Left lung (tissue), 8 donors: ENCODE measurements around the gene UBE2D4. TPM values are rescaled to one million over a fixed set of nuclear protein-coding genes. Genes with fewer than 3 reads are reported as not detected.

ENCODE experiments used
- polyA plus RNA-seq, 6 donors: library from polyadenylated mRNA; unstranded; fragments of 120-200 nt; gene quantifications; one replicate each; pipeline ENCODE4 v1.2.1, GENCODE V29; 2013; ENCODE audit not compliant: insufficient read length in 6 of 6
- total RNA-seq, 2 donors: library from RNA; stranded (reverse); fragmentation: NEBNext Ultra II Directional; extraction: Animal tissue kit (Norgen Biotek cat#: 25700); gene quantifications; one replicate each; pipeline ENCODE4 v1.2.1, GENCODE V29; 2021
- donor health status: DM: no; HTN: yes; CAD: no.
- donor health status: DM: no; HTN: no; CAD: no.

The UBE2D4 gene
- total and polyA plus RNA-seq, 8 donors: 15.2 to 26.4 (median 16.6) TPM

Other genes starting within 250 kb of the UBE2D4 start
- gene COA1, start 196.9 kb upstream of the UBE2D4 start, total RNA-seq: 10 to 100 TPM; 41.5 to 43.8 TPM
- gene COA1, start 196.9 kb upstream of the UBE2D4 start, polyA plus RNA-seq: 10 to 100 TPM; 71.4 to 89.2 (median 79.7) TPM
- gene BLVRA, start 167.8 kb upstream of the UBE2D4 start, total RNA-seq: 10 to 100 TPM; 78.1 to 83.8 TPM
- gene BLVRA, start 167.8 kb upstream of the UBE2D4 start, polyA plus RNA-seq: 10 to 100 TPM; 38.0 to 47.5 (median 42.7) TPM
- gene MRPS24, start 56.9 kb upstream of the UBE2D4 start, total RNA-seq: 10 to 100 TPM; 80.9 to 87.6 TPM
- 10 to 100 TPM; 63.2 to 68.5 (median 65.8) TPM for gene MRPS24, start 56.9 kb upstream of the UBE2D4 start, polyA plus RNA-seq
- gene URGCP, start 19.8 kb upstream of the UBE2D4 start, total RNA-seq: 10 to 100 TPM; 25.5 to 29.9 TPM
- 10 to 100 TPM; 30.5 to 37.5 (median 31.5) TPM for gene URGCP, start 19.8 kb upstream of the UBE2D4 start, polyA plus RNA-seq
- gene SPDYE1, start 71.5 kb downstream of the UBE2D4 start, total RNA-seq: not detected
- 1 to 10 TPM; 1.4 to 2.5 (median 1.8) TPM for gene SPDYE1, start 71.5 kb downstream of the UBE2D4 start, polyA plus RNA-seq
- gene DBNL, start 118.3 kb downstream of the UBE2D4 start, total RNA-seq: 100 to 1,000 TPM in 1 of 2 donors, 10 to 100 TPM in 1; 93.3 to 119 TPM
- 10 to 100 TPM; 57.2 to 81.1 (median 67.3) TPM for gene DBNL, start 118.3 kb downstream of the UBE2D4 start, polyA plus RNA-seq
- under 1 TPM in 1 of 2 donors, not detected in 1; 0.79 TPM for gene PGAM2, start 139.1 kb downstream of the UBE2D4 start, total RNA-seq
- gene PGAM2, start 139.1 kb downstream of the UBE2D4 start, polyA plus RNA-seq: under 1 TPM in 5 of 6 donors, not detected in 1; 0.24 to 0.61 (median 0.46) TPM
- 10 to 100 TPM; 16.7 to 26.4 TPM for gene POLM, start 156.1 kb downstream of the UBE2D4 start, total RNA-seq
- 10 to 100 TPM; 20.0 to 29.6 (median 28.6) TPM for gene POLM, start 156.1 kb downstream of the UBE2D4 start, polyA plus RNA-seq
- gene AEBP1, start 177.9 kb downstream of the UBE2D4 start, total RNA-seq: 100 to 1,000 TPM; 167 to 195 TPM
- 10 to 100 TPM; 53.6 to 77.7 (median 61.2) TPM for gene AEBP1, start 177.9 kb downstream of the UBE2D4 start, polyA plus RNA-seq
- 100 to 1,000 TPM in 1 of 2 donors, 10 to 100 TPM in 1; 68.3 to 115 TPM for gene POLD2, start 197.1 kb downstream of the UBE2D4 start, total RNA-seq
- gene POLD2, start 197.1 kb downstream of the UBE2D4 start, polyA plus RNA-seq: 100 to 1,000 TPM in 5 of 6 donors, 10 to 100 TPM in 1; 97.3 to 116 (median 111) TPM
- 1 to 10 TPM; 1.5 to 1.8 TPM for gene MYL7, start 214.9 kb downstream of the UBE2D4 start, total RNA-seq
- gene MYL7, start 214.9 kb downstream of the UBE2D4 start, polyA plus RNA-seq: 1 to 10 TPM in 1 of 6 donors, under 1 TPM in 3, not detected in 2; 0.82 to 5.5 (median 0.88) TPM